DOHH2 (cell line): Measurements from ENCODE around the gene PPP1R8.

Experiments
- H3F3A ChIP-seq: fragments of 200-600 bp; sonication (generic), shearing (Covaris generic); 2 replicates; pipeline ENCODE4 v1.6.0; 2016; ENCODE audit warnings: antibody characterized with exemption, mild to moderate bottlenecking; ENCODE audit not compliant: control insufficient read depth, insufficient read depth
- H3K27ac ChIP-seq: fragments of 200-600 bp; sonication (generic); 2 replicates; pipeline ENCODE4 v1.5.1; 2014; ENCODE audit warnings: low read depth, mild to moderate bottlenecking, low read length, moderate library complexity
- H3K27me3 ChIP-seq: fragments of 200-600 bp; sonication (generic); 2 replicates; pipeline ENCODE4 v1.6.1; 2014; ENCODE audit warnings: mild to moderate bottlenecking, low read length, mixed read lengths; ENCODE audit not compliant: control insufficient read depth
- H3K36me3 ChIP-seq: fragments of 200-600 bp; sonication (generic); 2 replicates; pipeline ENCODE4 v1.6.1; 2014; ENCODE audit warnings: mild to moderate bottlenecking, low read length, moderate library complexity, mixed read lengths; ENCODE audit not compliant: control insufficient read depth
- H3K4me1 ChIP-seq: fragments of 200-600 bp; sonication (generic); 2 replicates; pipeline ENCODE4 v1.6.1; 2014; ENCODE audit warnings: mild to moderate bottlenecking, low read length, mixed read lengths; ENCODE audit not compliant: control insufficient read depth
- H3K4me2 ChIP-seq: fragments of 200-600 bp; sonication (generic); 2 replicates; pipeline ENCODE4 v1.6.0; 2014; ENCODE audit warnings: mild to moderate bottlenecking, low read length, moderate library complexity
- H3K4me3 ChIP-seq: fragments of 200-600 bp; sonication (generic); 2 replicates; pipeline ENCODE4 v1.5.1; 2014; ENCODE audit warnings: mild to moderate bottlenecking, low read length, mixed read lengths
- H3K79me2 ChIP-seq: fragments of 200-600 bp; sonication (generic); 2 replicates; pipeline ENCODE4 v1.6.1; 2014; ENCODE audit warnings: mild to moderate bottlenecking, low read length, mixed read lengths; ENCODE audit not compliant: control insufficient read depth
- H3K9me2 ChIP-seq: fragments of 200-600 bp; sonication (generic); replicated peaks from 2 replicates; pipeline ENCODE4 v1.6.1; 2014; ENCODE audit warnings: mild to moderate bottlenecking, low read length, mixed read lengths; ENCODE audit not compliant: control insufficient read depth
- H3K9me3 ChIP-seq: fragments of 200-600 bp; sonication (generic); 2 replicates; pipeline ENCODE4 v1.6.1; 2014; ENCODE audit warnings: antibody characterized with exemption, low read length, mixed read lengths; ENCODE audit not compliant: control insufficient read depth, insufficient read depth
- H4K20me1 ChIP-seq: fragments of 200-600 bp; sonication (generic); 2 replicates; pipeline ENCODE4 v1.6.0; 2014; ENCODE audit warnings: low read depth, mild to moderate bottlenecking, antibody characterized with exemption, low read length, moderate library complexity; ENCODE audit not compliant: control insufficient read depth, insufficient read depth
- EZH2phosphoT487 ChIP-seq: fragments of 200-600 bp; sonication (generic); IDR thresholded peaks from 2 replicates; pipeline ENCODE4 v1.6.1; 2017; ENCODE audit warnings: borderline replicate concordance, mild to moderate bottlenecking, antibody characterized with exemption, low read length, moderate library complexity, mixed read lengths
- TF ChIP-seq, protein P1 (sequence below): fragments of 200-600 bp; sonication (generic); IDR thresholded peaks from one replicate; pipeline ENCODE4 v1.5.1; 2014; ENCODE audit warnings: antibody characterized with exemption, mild to moderate bottlenecking, low read depth, low read length; ENCODE audit not compliant: poor library complexity, severe bottlenecking

Gene PPP1R8

DNA sequence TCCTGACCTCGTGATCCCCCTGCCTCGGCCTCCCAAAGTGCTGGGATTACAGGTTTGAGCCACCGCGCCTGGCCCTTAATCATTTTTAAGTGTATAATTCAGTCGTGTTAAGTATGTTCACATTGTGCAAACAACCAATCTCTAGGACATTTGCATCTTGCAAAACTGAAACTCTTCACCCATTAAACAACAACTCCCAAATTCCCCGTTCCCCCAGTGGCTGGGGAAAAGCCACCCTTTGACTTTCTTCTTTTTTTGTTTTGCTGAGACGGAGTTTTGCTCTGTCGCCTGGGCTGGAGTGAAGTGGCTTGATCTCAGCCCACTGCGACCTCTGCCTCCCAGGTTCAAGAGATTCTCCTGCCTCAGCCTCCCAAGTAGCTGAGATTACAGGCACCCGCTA lies 35.2 kb downstream of the PPP1R8 start:
- H3K27me3 ChIP-seq = no peaks in the 10 kb centered on the region
- H3K9me3 ChIP-seq = no peaks in the 10 kb centered on the region
- H3K4me3 ChIP-seq = no peak overlapping the region
- H4K20me1 ChIP-seq = no peaks in the 10 kb centered on the region
- TF ChIP-seq, protein P1, sequence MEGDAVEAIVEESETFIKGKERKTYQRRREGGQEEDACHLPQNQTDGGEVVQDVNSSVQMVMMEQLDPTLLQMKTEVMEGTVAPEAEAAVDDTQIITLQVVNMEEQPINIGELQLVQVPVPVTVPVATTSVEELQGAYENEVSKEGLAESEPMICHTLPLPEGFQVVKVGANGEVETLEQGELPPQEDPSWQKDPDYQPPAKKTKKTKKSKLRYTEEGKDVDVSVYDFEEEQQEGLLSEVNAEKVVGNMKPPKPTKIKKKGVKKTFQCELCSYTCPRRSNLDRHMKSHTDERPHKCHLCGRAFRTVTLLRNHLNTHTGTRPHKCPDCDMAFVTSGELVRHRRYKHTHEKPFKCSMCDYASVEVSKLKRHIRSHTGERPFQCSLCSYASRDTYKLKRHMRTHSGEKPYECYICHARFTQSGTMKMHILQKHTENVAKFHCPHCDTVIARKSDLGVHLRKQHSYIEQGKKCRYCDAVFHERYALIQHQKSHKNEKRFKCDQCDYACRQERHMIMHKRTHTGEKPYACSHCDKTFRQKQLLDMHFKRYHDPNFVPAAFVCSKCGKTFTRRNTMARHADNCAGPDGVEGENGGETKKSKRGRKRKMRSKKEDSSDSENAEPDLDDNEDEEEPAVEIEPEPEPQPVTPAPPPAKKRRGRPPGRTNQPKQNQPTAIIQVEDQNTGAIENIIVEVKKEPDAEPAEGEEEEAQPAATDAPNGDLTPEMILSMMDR = no peak
- TF ChIP-seq EZH2phosphoT487 = no peak
- no peaks in the 10 kb centered on the region for H3K9me2 ChIP-seq
- H3K4me2 ChIP-seq = no peak overlapping the region
- H3K27ac ChIP-seq = no peak overlapping the region
- no peaks in the 10 kb centered on the region for H3K79me2 ChIP-seq
- peaks cover 57% of the 10 kb centered on the region for H3K4me1 ChIP-seq
- peaks cover 17% of the 10 kb centered on the region for H3F3A ChIP-seq
- no peaks in the 10 kb centered on the region for H3K36me3 ChIP-seq

GRCh38 chr1:27868556-27868931 lies 38.0 kb downstream of the PPP1R8 start:
- no peak for TF ChIP-seq EZH2phosphoT487
- TF ChIP-seq, protein P1 = no peak
- H3K4me2 ChIP-seq = peak overlapping the region; percentile 57

DNA sequence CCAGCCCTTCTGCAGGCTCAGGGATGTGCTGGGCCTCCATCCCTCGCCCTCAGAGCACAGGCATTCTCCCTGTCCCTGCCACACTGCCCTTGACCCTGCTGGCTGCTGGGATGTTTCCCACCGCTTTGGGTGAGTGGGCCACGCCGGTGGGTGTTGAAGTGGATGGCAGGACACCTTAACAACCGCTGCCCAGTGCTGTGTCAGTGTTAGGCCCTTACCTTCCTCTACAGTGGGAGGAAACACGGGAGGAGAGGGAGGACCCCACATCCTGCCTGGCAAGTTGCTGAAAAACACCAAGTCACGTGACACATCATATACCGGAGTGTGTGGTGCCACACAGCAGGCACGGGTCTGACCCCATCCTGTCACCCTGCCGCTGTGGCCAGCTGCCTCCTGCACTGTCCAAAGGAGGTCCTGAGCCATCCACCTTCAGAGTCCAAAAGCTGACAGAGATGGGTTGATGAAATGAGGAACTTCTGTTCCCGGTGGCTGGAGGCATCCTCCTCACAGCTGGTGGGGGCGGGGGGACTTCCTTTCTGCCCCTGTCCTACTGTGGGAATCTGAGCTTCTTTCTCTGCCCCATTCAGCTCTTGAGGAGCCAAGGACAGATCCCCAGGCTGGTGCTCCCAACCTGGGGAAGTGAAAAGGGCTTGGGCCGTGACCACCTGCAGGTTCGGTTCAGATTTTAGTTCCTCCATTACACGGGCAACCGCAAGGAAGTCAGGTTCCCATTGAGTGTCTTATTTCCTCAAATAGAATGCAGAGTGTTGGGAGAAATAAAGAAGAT lies 38.5 kb downstream of the PPP1R8 start:
- peak overlapping the region; percentile 60 for H3K4me3 ChIP-seq
- no peaks in the 10 kb centered on the region for H4K20me1 ChIP-seq

More at GRCh38 chr1:27868556-27868931, 38.0 kb downstream of the PPP1R8 start:
- H4K20me1 ChIP-seq = no peaks in the 10 kb centered on the region
- H3K79me2 ChIP-seq = no peaks in the 10 kb centered on the region
- no peaks in the 10 kb centered on the region for H3K9me3 ChIP-seq
- no peaks in the 10 kb centered on the region for H3K36me3 ChIP-seq
- no peak overlapping the region for H3K27ac ChIP-seq
- peaks cover 17% of the 10 kb centered on the region for H3F3A ChIP-seq
- no peaks in the 10 kb centered on the region for H3K9me2 ChIP-seq
- H3K4me1 ChIP-seq = peaks cover 57% of the 10 kb centered on the region
- H3K27me3 ChIP-seq = no peaks in the 10 kb centered on the region
- peak overlapping the region; percentile 60 for H3K4me3 ChIP-seq

More for the DNA sequence above, 38.5 kb downstream of the PPP1R8 start:
- TF ChIP-seq EZH2phosphoT487 = no peak
- TF ChIP-seq, protein P1 = no peak
- H3K27ac ChIP-seq = peak overlapping the region; percentile 10
- H3K4me1 ChIP-seq = peaks cover 56% of the 10 kb centered on the region
- no peaks in the 10 kb centered on the region for H3K27me3 ChIP-seq
- H3K4me2 ChIP-seq = peak overlapping the region; percentile 57
- H3F3A ChIP-seq = peaks cover 19% of the 10 kb centered on the region
- H3K9me3 ChIP-seq = no peaks in the 10 kb centered on the region
- H3K9me2 ChIP-seq = no peaks in the 10 kb centered on the region
- no peaks in the 10 kb centered on the region for H3K36me3 ChIP-seq
- H3K79me2 ChIP-seq = no peaks in the 10 kb centered on the region
